IMR-90 (cell line): Measurements from ENCODE around the gene RHBDL1. TPM values are rescaled to one million over a fixed set of nuclear protein-coding genes. Genes with fewer than 3 reads are reported as not detected.

Experiments
- ATAC-seq: fragments of 200-7000 bp; cut with Tn5 transposase; 2 replicates; pipeline ENCODE4 v1.9.1; 2020; ENCODE audit warnings: low read depth, mild to moderate bottlenecking, moderate library complexity
- BruUV-seq: library from RNA; stranded (reverse); fragments of 400-500 nt; replicated peaks from 2 replicates; lab custom pipeline; 2021; lab: Mats Ljungman, UMichigan
- CTCF ChIA-PET: fragments of 300-600 bp; formaldehyde crosslinking; extraction: SDS; loops from one replicate; lab custom pipeline; 2021; ENCODE audit warnings: antibody characterized with exemption; lab: Yijun Ruan, JAX
- POLR2A ChIA-PET: fragments of 300-600 bp; sonication (Branson Sonifier 250); formaldehyde crosslinking; loops from one replicate; lab custom pipeline; 2022; ENCODE audit warnings: antibody characterized with exemption; ENCODE audit not compliant: unreplicated experiment; lab: Charles Lee
- DNase-seq: peaks from one replicate; pipeline ENCODE4 v3.0.0; 2013
- H2AFZ ChIP-seq: replicated peaks from 2 replicates; pipeline ENCODE3; 2013; ENCODE audit warnings: low read length, mild to moderate bottlenecking; ENCODE audit not compliant: poor library complexity
- H2AK5ac ChIP-seq: 2 replicates; pipeline ENCODE4 v1.6.1; 2013; ENCODE audit warnings: low read depth, low read length, inconsistent platforms
- H2AK9ac ChIP-seq: replicated peaks from 2 replicates; pipeline ENCODE3; 2013; ENCODE audit warnings: mild to moderate bottlenecking, low read depth, low read length, moderate library complexity; ENCODE audit not compliant: poor library complexity
- H2BK120ac ChIP-seq: 2 replicates; pipeline ENCODE4 v1.6.1; 2013; ENCODE audit warnings: low read depth, low read length, inconsistent platforms
- H2BK15ac ChIP-seq: 3 replicates; pipeline ENCODE4 v1.6.1; 2013; ENCODE audit warnings: low read depth, low read length, inconsistent platforms
- H2BK20ac ChIP-seq: 2 replicates; pipeline ENCODE4 v1.6.1; 2013; ENCODE audit warnings: low read depth, mild to moderate bottlenecking, inconsistent platforms, low read length, moderate library complexity
- H2BK5ac ChIP-seq: 2 replicates; pipeline ENCODE4 v1.6.1; 2013; ENCODE audit warnings: mild to moderate bottlenecking, low read depth, low read length, inconsistent platforms; ENCODE audit not compliant: poor library complexity, severe bottlenecking
- H3K14ac ChIP-seq: replicated peaks from 2 replicates; pipeline ENCODE4 v1.6.1; 2013; ENCODE audit warnings: low read depth, low read length, inconsistent platforms
- H3K18ac ChIP-seq: 2 replicates; pipeline ENCODE4 v1.6.1; 2013; ENCODE audit warnings: low read depth, low read length, control low read depth
- H3K23ac ChIP-seq: 2 replicates; pipeline ENCODE4 v1.6.1; 2013; ENCODE audit warnings: low read depth, low read length, inconsistent platforms
- H3K27ac ChIP-seq: 2 replicates; pipeline ENCODE4 v1.5.1; 2013; ENCODE audit warnings: mild to moderate bottlenecking, control low read depth, low read length; ENCODE audit not compliant: insufficient read depth
- H3K27me3 ChIP-seq: 2 replicates; pipeline ENCODE4 v1.6.1; 2013; ENCODE audit warnings: low read length; ENCODE audit not compliant: control insufficient read depth, insufficient read depth
- H3K36me3 ChIP-seq: 2 replicates; pipeline ENCODE4 v1.6.1; 2013; ENCODE audit warnings: low read length, mixed read lengths; ENCODE audit not compliant: control insufficient read depth, insufficient read depth
- H3K4ac ChIP-seq: 2 replicates; pipeline ENCODE4 v1.6.1; 2013; ENCODE audit warnings: low read depth, low read length, inconsistent platforms
- H3K4me1 ChIP-seq: 2 replicates; pipeline ENCODE4 v1.6.1; 2013; ENCODE audit warnings: low read length, mixed read lengths; ENCODE audit not compliant: control insufficient read depth, insufficient read depth
- H3K4me2 ChIP-seq: 2 replicates; pipeline ENCODE4 v1.6.1; 2013; ENCODE audit warnings: low read depth, mild to moderate bottlenecking, control low read depth, low read length, moderate library complexity
- H3K4me3 ChIP-seq: 2 replicates; pipeline ENCODE4 v1.5.1; 2013; ENCODE audit warnings: low read depth, mild to moderate bottlenecking, control low read depth, low read length, moderate library complexity; ENCODE audit not compliant: insufficient read depth
- H3K56ac ChIP-seq: 2 replicates; pipeline ENCODE4 v1.6.1; 2013; ENCODE audit warnings: low read length, inconsistent platforms; ENCODE audit not compliant: insufficient read depth; ENCODE audit errors: extremely low read depth
- H3K79me1 ChIP-seq, 2 experiments: 2 replicates each; pipeline ENCODE4 v1.6.1; 2013; ENCODE audit warnings: low read length in 2 of 2, inconsistent platforms in 1 of 2, low read depth in 1 of 2
- H3K9ac ChIP-seq: 2 replicates; pipeline ENCODE4 v1.6.1; 2013; ENCODE audit warnings: low read depth, low read length, control low read depth
- H3K9me1 ChIP-seq: 2 replicates; pipeline ENCODE4 v1.6.1; 2013; ENCODE audit warnings: low read length, inconsistent platforms; ENCODE audit not compliant: insufficient read depth
- H3K9me3 ChIP-seq: 2 replicates; pipeline ENCODE4 v1.6.1; 2013; ENCODE audit warnings: low read length; ENCODE audit not compliant: control insufficient read depth, insufficient read depth
- H4K20me1 ChIP-seq: 2 replicates; pipeline ENCODE4 v1.6.1; 2013; ENCODE audit warnings: low read length, inconsistent platforms; ENCODE audit not compliant: insufficient read depth
- H4K5ac ChIP-seq: 2 replicates; pipeline ENCODE4 v1.6.1; 2013; ENCODE audit warnings: mild to moderate bottlenecking, low read depth, low read length, control low read depth
- H4K8ac ChIP-seq, 2 experiments: 2 replicates each; pipeline ENCODE4 v1.6.1; 2013; ENCODE audit warnings: low read depth in 2 of 2, low read length in 2 of 2, control low read depth in 1 of 2, inconsistent platforms in 1 of 2
- H4K91ac ChIP-seq: 2 replicates; pipeline ENCODE4 v1.6.1; 2013; ENCODE audit warnings: low read depth, low read length, inconsistent platforms; ENCODE audit not compliant: insufficient read depth
- BHLHE40 ChIP-seq: fragments of 150-350 bp; IDR thresholded peaks from 2 replicates; pipeline ENCODE4 v1.6.1; 2016; ENCODE audit warnings: mild to moderate bottlenecking, low read depth, low read length
- FOS ChIP-seq: fragments of 150-350 bp; IDR thresholded peaks from 2 replicates; pipeline ENCODE4 v1.6.1; 2016; ENCODE audit warnings: low read depth, low read length
- POLR2A ChIP-seq: IDR thresholded peaks from 2 replicates; pipeline ENCODE4 v1.6.1; 2012; ENCODE audit warnings: mild to moderate bottlenecking, low read depth, low read length
- WGBS, 2 experiments: methylation state at CpG; one replicate each; pipeline versions ENCODE4 v1.1.5 to v1.1.7; 2013; ENCODE audit warnings: missing lambda C conversion rate in 2 of 2; ENCODE audit not compliant: insufficient read length in 1 of 2; ENCODE audit errors: extremely low coverage in 2 of 2; 5-methylcytosine and 5-hydroxymethylcytosine counted together
- dilution Hi-C: fragments of 300-500 bp; cut with HindIII; formaldehyde crosslinking; loops from one replicate; pipeline ENCODE4 v1.14.3; 2018; ENCODE audit warnings: low sequenced_read_pairs; ENCODE audit not compliant: unreplicated experiment
- in situ Hi-C: fragments of 300-500 bp; cut with MboI; formaldehyde crosslinking; loops from 3 replicates; pipeline ENCODE4 v1.14.3; 2019; ENCODE audit warnings: low sequenced_read_pairs, inconsistent platforms, mixed read lengths
- intact Hi-C: fragments of 100-400 bp; cut with micrococcal nuclease; formaldehyde crosslinking; loops from 2 replicates; pipeline ENCODE4 v1.10.0; 2022
- polyA plus RNA-seq, 3 experiments: library from polyadenylated mRNA; depleted of rRNA; stranded (reverse); fragments of >200 nt; gene quantifications; 2 replicates each; pipeline ENCODE4 v1.2.3, GENCODE V29; 2012; ENCODE audit warnings: low replicate concordance in 1 of 3
- total RNA-seq: library from RNA; depleted of rRNA; stranded (reverse); fragments of >200 nt; gene quantifications from 2 replicates; pipeline ENCODE4 v1.2.3, GENCODE V29; 2012
- TF ChIP-seq, protein P1 (sequence below): fragments of 150-350 bp; IDR thresholded peaks from 2 replicates; pipeline ENCODE4 v1.6.1; 2016; ENCODE audit warnings: low read depth, mild to moderate bottlenecking, low read length, moderate library complexity, borderline replicate concordance
- TF ChIP-seq, protein P2 (sequence below): fragments of 150-350 bp; IDR thresholded peaks from 2 replicates; pipeline ENCODE4 v1.6.1; 2017; ENCODE audit warnings: mild to moderate bottlenecking, antibody characterized with exemption, low read length, low read depth

RHBDL1 gene
- total and polyA plus RNA-seq, 2 of the 4 experiments (the other 2 are of a cell fraction), result 0.72 to 4.1 TPM

GRCh38 chr16:678858-679813 lies 3.7 kb downstream of the RHBDL1 start:
- ChIA-PET POLR2A (interaction anchor here (0.6 kb wide), 1 partner anchor 98 kb away, joined by 5 read pairs; no protein-coding TSS in a partner anchor), CTCF (no interaction called here)
- Histone ChIP-seq H4K20me1 (peaks cover 44% of the 10 kb centered on the region), H4K5ac (peak overlapping the region; percentile 4; the same call in 1 of the 2 replicates), H3K9me3 (no peaks in the 10 kb centered on the region), H3K27me3 (no peaks in the 10 kb centered on the region), H3K23ac (peak overlapping the region; percentile 68), H3K18ac (no peak overlapping the region), H4K91ac (peak overlapping the region; percentile 46), H2BK15ac (no peak overlapping the region), H3K4me3 (peak overlapping the region; percentile 51), H3K4me2 (peak overlapping the region; percentile 77), H3K27ac (peak overlapping the region; percentile 34), H2BK5ac (peak overlapping the region; percentile 28), H3K79me1 (peaks cover 9 to 45% of the 10 kb centered on the region in 2 experiments; a peak in 3 of 4 replicates), H2AK9ac (peak overlapping the region; percentile 97), H2AFZ (peak overlapping the region; percentile 99), H3K14ac (peak overlapping the region; percentile 76), H3K36me3 (peaks cover 20% of the 10 kb centered on the region), H2BK120ac (no peak overlapping the region; the same call in 1 of the 2 replicates), H3K4ac (peak overlapping the region; percentile 75), H3K56ac (no peak overlapping the region), H2AK5ac (peak overlapping the region; percentile 87), H3K9ac (peak overlapping the region; percentile 57), H3K9me1 (peaks cover 15% of the 10 kb centered on the region), H4K8ac (peak overlapping the region in 1 of 2 experiments; percentile 87; a peak in 2 of 4 replicates), H3K4me1 (peaks cover 26% of the 10 kb centered on the region), H2BK20ac (no peak overlapping the region)
- peak; percentile 11 for ATAC-seq
- WGBS, 2 experiments, result 32% methylated on average over 29 of the region's 52 CpGs; no CpG with 5 or more reads in 1 of the 2 experiments
- BruUV-seq, result no TSS peak
- dilution Hi-C loops, result no loop called here
- intact Hi-C loops, result no loop called here
- peak; percentile 30 for DNase-seq
- in situ Hi-C loops, result no loop called here
- TF ChIP-seq POLR2A (0 out of 2 replicates have a peak, but pooled peaks have one; percentile 8), BHLHE40 (no peak), FOS (no peak)
- TF ChIP-seq, protein P1, sequence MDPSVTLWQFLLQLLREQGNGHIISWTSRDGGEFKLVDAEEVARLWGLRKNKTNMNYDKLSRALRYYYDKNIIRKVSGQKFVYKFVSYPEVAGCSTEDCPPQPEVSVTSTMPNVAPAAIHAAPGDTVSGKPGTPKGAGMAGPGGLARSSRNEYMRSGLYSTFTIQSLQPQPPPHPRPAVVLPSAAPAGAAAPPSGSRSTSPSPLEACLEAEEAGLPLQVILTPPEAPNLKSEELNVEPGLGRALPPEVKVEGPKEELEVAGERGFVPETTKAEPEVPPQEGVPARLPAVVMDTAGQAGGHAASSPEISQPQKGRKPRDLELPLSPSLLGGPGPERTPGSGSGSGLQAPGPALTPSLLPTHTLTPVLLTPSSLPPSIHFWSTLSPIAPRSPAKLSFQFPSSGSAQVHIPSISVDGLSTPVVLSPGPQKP, result no peak
- TF ChIP-seq, protein P2, sequence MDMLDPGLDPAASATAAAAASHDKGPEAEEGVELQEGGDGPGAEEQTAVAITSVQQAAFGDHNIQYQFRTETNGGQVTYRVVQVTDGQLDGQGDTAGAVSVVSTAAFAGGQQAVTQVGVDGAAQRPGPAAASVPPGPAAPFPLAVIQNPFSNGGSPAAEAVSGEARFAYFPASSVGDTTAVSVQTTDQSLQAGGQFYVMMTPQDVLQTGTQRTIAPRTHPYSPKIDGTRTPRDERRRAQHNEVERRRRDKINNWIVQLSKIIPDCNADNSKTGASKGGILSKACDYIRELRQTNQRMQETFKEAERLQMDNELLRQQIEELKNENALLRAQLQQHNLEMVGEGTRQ, result no peak
